ENCODE results near the gene LRIG2.
A peak's percentile ranks its signal among the peaks of the same experiment; 100 is the strongest.
"Not testable (repeated sequence)": the region's sequence is repeated elsewhere in the genome, so short reads cannot be mapped to it uniquely, and the experiment has no call there.

Gene LRIG2
- total RNA-seq: 38.2 to 72.8 reads per million in 2 experiments

DNA sequence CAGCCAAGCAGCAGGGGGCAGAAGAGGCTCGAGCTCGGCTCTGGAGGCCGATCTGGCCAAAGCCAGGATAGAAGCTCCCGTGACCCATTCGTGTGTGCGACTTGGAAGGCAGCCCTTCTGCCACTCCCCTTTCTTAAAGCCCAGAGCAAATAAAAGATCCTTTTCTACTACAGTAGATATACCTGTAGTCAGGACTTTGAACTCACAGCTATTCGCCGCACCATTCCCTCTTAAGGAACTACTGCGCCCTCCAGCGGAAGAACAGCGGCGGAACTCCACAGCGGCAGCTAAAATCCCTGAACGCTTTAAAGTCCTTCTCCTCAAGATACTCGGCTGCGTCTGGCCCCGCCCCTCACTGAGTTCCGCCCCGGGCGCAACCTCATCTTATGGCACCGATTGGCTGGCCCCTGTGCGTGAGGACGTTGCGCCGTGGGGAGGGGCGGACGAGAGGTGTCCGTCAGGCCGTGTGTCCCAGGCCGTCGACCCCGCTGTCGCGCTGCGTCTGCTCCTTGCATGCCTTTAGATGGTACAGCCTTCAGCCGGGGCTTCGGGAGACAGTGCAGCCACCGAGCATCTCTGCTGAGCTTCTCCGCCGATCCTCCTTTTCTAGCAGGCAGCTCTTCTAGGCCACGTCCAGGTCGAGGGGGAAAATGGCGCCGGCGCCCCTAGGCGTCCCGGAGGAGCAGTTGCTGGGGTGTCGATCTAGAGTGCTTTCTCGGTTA is at the start of gene LRIG2:
TSS of gene LRIG2 (plus strand) at position 442 of the 722 bp plus-strand sequence. CDS start at position 651, 209 bp downstream.
- DNase-seq (ENCODE audit: low read depth): peak; percentile 96

- DNase-seq (ENCODE audit: low read depth): not testable (repeated sequence)
Observed at GRCh38 chr1:113023316-113023715, 49.7 kb upstream of the LRIG2 start.

DNA sequence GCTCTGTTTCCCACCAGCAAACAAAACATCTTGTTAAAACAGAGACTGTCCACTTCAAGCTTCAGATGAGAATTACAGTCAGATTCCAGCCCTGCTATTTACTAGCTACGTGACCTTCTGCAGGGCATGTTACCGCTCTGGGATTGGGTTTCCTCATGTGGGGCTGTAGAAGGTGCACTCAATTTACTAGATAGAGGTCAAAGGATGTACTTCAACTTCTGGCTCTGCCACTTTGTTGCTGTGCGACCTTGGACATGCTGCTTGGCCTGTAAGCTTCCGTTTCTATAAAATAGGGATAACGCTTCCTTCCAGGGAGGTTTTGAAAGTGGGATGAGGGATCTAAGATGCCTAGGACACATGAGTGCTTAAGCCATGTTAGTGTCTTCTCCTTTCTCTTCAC is 46.0 kb upstream of the LRIG2 start:
- DNase-seq (ENCODE audit: low read depth): no peak

DNA sequence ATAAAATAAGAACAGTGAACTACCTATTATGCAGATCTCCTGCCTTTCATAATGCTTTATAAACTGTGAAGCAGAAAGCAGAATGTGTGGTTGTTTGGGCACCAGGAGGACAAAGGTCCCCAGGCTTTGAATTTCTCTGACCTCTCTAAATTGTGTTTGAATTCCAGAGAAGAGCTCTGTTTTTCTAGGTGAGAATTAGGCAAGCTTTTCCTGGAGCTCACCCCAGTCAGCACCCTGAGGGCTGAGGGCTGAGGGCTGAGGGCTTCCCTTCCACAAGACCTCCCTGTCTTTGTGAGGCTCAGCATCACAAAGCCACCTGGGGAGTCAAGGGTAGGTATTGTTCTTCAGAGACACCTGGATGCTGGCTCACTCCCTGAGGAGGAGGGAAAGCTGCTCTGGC is 45.5 kb upstream of the LRIG2 start:
- no peak for DNase-seq (ENCODE audit: low read depth)

DNA sequence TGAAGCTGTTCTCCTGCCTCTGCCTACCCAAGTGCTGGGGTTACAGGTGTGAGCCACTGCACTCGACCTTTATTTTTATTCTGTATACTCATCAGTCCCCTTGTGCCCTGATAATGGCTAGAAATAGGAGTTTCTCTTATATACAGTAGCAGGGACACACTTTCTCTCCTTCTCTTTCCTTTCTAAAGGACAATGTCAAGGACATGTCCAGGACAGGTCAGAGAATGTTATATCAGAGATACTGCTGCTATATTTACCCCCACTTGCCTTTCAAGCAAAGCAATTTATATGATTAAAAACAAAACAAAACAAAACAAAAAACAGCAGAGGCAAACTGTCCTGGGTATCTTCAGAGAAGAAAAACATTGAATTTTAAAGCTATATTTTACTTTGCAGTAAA is 43.2 kb upstream of the LRIG2 start:
- no peak for DNase-seq (ENCODE audit: low read depth)

- no peak for DNase-seq (ENCODE audit: low read depth)
Observed at GRCh38 chr1:113031171-113031933, 41.6 kb upstream of the LRIG2 start.

- no peak for DNase-seq (ENCODE audit: low read depth)
Observed at GRCh38 chr1:113035086-113035485, 37.9 kb upstream of the LRIG2 start.

GRCh38 chr1:113036639-113037321 is 36.2 kb upstream of the LRIG2 start:
- no peak for DNase-seq (ENCODE audit: low read depth)

- DNase-seq (ENCODE audit: low read depth): no peak
Observed at GRCh38 chr1:113040041-113040440, 33.0 kb upstream of the LRIG2 start.

DNA sequence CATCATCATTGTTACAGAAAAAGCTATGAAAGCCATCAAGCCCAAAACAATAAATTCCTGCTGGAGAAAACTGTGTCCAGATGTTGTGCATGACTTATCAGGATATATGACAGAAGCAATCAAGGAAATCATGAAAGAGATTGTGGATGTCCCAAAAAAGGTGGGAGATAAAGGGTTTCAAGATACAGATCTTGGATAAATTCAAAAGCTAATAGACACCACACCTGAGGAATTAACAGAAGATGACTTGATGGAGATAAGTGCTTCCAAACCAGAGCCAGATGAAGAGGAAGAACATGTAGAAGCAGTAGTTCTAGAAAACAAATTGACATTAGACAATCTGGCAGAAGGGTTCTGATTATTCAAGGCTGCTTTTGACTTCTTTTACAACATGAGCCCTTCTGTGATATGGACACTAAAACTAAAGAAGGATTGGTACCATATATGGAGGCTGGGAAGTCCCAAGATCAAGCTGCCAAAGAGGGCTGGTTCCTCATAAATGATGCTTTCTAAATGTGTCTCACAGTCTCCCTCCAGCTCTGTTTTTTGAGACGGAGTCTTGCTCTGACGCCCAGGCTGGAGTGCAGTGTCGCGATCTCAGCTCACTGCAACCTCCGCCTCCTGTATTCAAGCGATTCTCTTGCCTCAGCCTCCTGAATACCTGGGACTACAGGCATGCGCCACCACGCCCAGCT is 32.1 kb upstream of the LRIG2 start:
- DNase-seq (ENCODE audit: low read depth): no peak

GRCh38 chr1:113041569-113042284 is 31.3 kb upstream of the LRIG2 start:
- no peak for DNase-seq (ENCODE audit: low read depth)

DNA sequence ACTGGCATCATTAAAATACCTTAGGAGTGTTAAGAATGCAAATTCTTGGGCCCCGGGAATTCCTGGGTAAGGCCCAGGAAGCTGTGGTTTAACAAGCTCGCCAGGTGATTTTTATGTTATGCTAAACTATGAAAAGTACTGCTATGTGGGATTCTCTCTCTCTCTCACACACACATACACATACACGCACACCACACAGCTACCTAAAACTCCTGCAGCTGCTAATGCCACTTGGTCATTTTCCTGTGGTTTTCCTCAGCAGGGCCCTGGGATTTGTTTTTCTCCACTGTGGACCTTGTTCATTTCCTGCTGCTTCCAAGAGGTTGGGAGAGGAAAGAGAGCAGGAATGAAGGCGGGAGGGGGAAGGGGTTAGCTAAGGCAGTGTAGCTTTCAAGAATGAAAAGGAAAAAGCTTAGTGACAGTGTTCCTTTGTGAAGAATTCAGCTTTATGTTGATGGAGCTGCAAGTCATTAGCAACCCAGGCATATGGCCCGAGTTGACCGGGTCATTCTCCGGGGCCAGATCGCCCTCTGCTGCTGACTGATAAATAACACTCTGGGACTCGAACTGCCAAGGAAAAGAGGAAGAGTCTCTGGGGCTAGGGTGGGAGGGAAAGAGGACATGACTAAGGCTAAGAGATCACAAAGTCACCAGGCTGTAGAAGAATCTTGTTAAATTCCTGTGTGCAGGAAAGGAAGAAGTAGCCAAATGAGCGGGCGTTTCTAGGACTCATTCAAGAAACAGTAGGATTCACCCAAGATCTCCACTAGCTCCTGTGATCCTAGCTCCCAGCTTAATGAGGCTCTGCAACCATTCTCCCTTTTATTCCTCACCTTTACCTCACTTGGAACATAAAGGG is 30.5 kb upstream of the LRIG2 start:
- no peak for DNase-seq (ENCODE audit: low read depth)

DNA sequence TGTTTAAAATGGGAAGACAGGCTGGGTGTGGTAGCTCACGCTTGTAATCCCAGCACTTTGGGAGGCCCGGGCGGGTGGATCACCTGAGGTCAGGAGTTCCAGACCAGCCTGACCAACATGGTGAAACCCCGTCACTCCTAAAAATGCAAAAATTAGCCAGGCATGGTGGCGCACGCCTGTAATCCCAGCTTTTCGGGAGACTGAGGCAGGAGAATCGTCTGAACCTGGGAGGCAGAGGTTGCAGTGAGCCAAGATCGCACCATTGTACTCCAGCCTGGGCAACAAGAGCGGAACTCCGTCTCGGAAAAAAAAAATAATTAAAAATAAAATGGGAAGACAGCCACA is 29.9 kb upstream of the LRIG2 start:
- not testable (repeated sequence) for DNase-seq (ENCODE audit: low read depth)

GRCh38 chr1:113046569-113046968 is 26.4 kb upstream of the LRIG2 start:
- no peak for DNase-seq (ENCODE audit: low read depth)

DNA sequence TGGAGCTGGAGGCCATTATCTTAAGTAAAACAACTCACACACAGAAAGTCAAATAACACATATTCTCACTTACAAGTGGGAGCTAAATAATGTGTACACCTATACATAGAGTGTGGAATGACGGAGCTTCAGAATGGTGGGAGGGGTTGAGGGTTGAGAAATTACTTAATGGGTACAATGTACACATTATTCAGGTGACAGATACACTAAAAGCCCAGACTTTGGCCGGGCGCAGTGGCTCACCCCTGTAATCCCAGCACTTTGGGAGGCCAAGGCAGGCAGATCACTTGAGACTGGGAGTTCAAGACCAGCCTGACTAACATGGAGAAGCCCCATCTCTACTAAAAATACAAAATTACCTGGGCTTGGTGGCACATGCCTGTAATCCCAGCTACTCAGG is 24.9 kb upstream of the LRIG2 start:
- DNase-seq (ENCODE audit: low read depth): no peak

- DNase-seq (ENCODE audit: low read depth): no peak
Observed at GRCh38 chr1:113053344-113054126, 19.5 kb upstream of the LRIG2 start.

DNA sequence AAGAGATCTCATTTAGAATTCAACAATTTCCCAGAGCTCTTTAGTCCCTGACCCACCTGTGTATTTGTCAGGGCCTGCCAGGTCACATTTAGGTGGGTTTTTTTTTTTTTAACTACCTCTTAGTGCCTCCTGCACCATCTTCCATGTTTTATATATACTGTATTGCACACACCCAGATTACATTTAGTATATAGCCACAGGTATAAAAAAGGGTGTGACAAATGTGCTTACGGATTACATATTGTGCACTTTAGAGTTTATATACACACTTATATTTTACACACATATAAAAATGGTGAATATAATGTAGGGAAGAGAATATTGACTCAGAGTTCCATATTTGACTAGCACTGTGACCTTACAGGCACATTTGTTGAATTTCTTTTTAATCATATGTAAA is 17.4 kb upstream of the LRIG2 start:
- DNase-seq (ENCODE audit: low read depth): no peak

GRCh38 chr1:113057006-113057405 is 16.0 kb upstream of the LRIG2 start:
- DNase-seq (ENCODE audit: low read depth): no peak

- no peak for DNase-seq (ENCODE audit: low read depth)
Observed at GRCh38 chr1:113058941-113059706, 13.9 kb upstream of the LRIG2 start.
